Panc1 (cell line): ENCODE results near the gene AKT1.

ENCODE experiments used
- POLR2AphosphoS5 ChIP-seq: IDR thresholded peaks from 2 replicates; pipeline ENCODE4 v1.6.1; 2012; ENCODE audit warnings: mild to moderate bottlenecking, low read depth, low read length, moderate library complexity
- SIN3A ChIP-seq: IDR thresholded peaks from 2 replicates; pipeline ENCODE4 v1.6.1; 2012; ENCODE audit warnings: low read depth, mild to moderate bottlenecking, low read length, moderate library complexity, borderline replicate concordance; ENCODE audit not compliant: insufficient read depth
- TF ChIP-seq, protein P1 (sequence below): fragments of 450-650 bp; IDR thresholded peaks from 2 replicates; pipeline ENCODE4 v1.5.1; 2017; ENCODE audit warnings: mild to moderate bottlenecking
- TF ChIP-seq, protein P2 (sequence below), 2 experiments: IDR thresholded peaks; 2 replicates each; pipeline ENCODE4 v1.6.1; 2011 to 2012; ENCODE audit warnings: low read depth in 2 of 2, control low read depth in 1 of 2, low read length in 1 of 2, mild to moderate bottlenecking in 1 of 2, moderate library complexity in 1 of 2; ENCODE audit not compliant: insufficient read depth in 1 of 2

DNA sequence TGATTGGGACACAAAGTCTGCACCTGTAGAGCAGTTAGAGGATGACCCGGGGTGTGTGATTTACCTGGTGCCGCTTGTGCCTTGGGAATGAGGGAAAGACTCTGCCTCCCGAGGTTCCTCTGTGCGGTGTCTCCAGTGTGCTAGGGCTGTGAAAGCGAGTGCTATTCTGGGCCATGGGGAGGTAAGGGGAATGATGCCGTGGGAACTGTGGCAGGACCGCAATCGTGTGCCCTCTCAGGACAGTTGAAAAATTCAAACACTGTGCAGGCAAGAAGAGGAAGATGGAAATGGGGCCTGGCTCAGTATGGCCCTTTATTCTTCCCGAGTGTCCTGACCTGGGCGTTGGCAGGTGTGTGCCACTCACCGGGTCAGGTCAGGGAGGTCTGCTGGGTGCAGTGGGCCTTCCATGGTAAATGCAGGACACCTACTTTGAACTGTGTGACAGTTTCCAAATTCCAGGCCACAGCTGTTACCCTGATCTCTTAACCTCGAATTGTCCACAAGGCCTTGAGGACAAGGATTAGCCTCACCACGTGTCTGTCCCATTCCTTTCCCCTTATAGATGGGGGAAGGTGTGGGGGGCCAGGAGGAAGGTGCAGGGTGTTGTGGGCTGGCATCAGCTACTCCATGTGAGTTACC lies 41.2 kb downstream of the AKT1 start:
- TF ChIP-seq, protein P1, sequence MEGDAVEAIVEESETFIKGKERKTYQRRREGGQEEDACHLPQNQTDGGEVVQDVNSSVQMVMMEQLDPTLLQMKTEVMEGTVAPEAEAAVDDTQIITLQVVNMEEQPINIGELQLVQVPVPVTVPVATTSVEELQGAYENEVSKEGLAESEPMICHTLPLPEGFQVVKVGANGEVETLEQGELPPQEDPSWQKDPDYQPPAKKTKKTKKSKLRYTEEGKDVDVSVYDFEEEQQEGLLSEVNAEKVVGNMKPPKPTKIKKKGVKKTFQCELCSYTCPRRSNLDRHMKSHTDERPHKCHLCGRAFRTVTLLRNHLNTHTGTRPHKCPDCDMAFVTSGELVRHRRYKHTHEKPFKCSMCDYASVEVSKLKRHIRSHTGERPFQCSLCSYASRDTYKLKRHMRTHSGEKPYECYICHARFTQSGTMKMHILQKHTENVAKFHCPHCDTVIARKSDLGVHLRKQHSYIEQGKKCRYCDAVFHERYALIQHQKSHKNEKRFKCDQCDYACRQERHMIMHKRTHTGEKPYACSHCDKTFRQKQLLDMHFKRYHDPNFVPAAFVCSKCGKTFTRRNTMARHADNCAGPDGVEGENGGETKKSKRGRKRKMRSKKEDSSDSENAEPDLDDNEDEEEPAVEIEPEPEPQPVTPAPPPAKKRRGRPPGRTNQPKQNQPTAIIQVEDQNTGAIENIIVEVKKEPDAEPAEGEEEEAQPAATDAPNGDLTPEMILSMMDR = no peak
- TF ChIP-seq POLR2AphosphoS5 (no peak), SIN3A (no peak)
- TF ChIP-seq, protein P2, sequence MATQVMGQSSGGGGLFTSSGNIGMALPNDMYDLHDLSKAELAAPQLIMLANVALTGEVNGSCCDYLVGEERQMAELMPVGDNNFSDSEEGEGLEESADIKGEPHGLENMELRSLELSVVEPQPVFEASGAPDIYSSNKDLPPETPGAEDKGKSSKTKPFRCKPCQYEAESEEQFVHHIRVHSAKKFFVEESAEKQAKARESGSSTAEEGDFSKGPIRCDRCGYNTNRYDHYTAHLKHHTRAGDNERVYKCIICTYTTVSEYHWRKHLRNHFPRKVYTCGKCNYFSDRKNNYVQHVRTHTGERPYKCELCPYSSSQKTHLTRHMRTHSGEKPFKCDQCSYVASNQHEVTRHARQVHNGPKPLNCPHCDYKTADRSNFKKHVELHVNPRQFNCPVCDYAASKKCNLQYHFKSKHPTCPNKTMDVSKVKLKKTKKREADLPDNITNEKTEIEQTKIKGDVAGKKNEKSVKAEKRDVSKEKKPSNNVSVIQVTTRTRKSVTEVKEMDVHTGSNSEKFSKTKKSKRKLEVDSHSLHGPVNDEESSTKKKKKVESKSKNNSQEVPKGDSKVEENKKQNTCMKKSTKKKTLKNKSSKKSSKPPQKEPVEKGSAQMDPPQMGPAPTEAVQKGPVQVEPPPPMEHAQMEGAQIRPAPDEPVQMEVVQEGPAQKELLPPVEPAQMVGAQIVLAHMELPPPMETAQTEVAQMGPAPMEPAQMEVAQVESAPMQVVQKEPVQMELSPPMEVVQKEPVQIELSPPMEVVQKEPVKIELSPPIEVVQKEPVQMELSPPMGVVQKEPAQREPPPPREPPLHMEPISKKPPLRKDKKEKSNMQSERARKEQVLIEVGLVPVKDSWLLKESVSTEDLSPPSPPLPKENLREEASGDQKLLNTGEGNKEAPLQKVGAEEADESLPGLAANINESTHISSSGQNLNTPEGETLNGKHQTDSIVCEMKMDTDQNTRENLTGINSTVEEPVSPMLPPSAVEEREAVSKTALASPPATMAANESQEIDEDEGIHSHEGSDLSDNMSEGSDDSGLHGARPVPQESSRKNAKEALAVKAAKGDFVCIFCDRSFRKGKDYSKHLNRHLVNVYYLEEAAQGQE (IDR thresholded peaks at IDR 0.05; ENCODE audit: insufficient read depth in 1 of 2, low read depth in 2 of 2, low read length in 1 of 2) = no peak
